Coronary artery (tissue), 2 donors: ENCODE data around the gene MRPS34.

Experiments
- DNase-seq: peaks from one replicate; pipeline ENCODE4 v3.0.0-alpha.2; 2017; ENCODE audit warnings: low spot score
- H3K27ac ChIP-seq, 2 donors: fragments of 200-600 bp; sonication (generic); one replicate each; pipeline ENCODE4 v1.5.1; 2016 to 2019
- H3K4me3 ChIP-seq: fragments of 200-600 bp; sonication (generic); 2 replicates; pipeline ENCODE4 v1.5.1; 2016; ENCODE audit warnings: mild to moderate bottlenecking, moderate library complexity
- TF ChIP-seq, protein P1 (sequence below): fragments of 200-600 bp; sonication (generic); IDR thresholded peaks from one replicate; pipeline ENCODE4 v1.5.1; 2019; ENCODE audit warnings: antibody characterized with exemption

Gene MRPS34

GRCh38 chr16:1794221-1794871 is 21.4 kb upstream of the MRPS34 start:
- DNase-seq = no peak
- TF ChIP-seq, protein P1, sequence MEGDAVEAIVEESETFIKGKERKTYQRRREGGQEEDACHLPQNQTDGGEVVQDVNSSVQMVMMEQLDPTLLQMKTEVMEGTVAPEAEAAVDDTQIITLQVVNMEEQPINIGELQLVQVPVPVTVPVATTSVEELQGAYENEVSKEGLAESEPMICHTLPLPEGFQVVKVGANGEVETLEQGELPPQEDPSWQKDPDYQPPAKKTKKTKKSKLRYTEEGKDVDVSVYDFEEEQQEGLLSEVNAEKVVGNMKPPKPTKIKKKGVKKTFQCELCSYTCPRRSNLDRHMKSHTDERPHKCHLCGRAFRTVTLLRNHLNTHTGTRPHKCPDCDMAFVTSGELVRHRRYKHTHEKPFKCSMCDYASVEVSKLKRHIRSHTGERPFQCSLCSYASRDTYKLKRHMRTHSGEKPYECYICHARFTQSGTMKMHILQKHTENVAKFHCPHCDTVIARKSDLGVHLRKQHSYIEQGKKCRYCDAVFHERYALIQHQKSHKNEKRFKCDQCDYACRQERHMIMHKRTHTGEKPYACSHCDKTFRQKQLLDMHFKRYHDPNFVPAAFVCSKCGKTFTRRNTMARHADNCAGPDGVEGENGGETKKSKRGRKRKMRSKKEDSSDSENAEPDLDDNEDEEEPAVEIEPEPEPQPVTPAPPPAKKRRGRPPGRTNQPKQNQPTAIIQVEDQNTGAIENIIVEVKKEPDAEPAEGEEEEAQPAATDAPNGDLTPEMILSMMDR = no peak
- Histone ChIP-seq H3K27ac (no peak overlapping the region), H3K4me3 (no peak overlapping the region)

- DNase-seq = no peak
- H3K27ac ChIP-seq = no peak within 1 kb of the TSS
- TF ChIP-seq, protein P1 = no peak
- H3K4me3 ChIP-seq = no peak within 1 kb of the TSS
Observed at GRCh38 chr16:1793578-1794220, 20.8 kb upstream of the MRPS34 start, which contains the start of gene IGFALS. IGFALS (minus strand) TSS chr16:1793705; CDS start chr16:1793652, 53 bp downstream.

- TF ChIP-seq, protein P1 = no peak
- no peak for DNase-seq
- Histone ChIP-seq H3K27ac (no peak overlapping the region), H3K4me3 (no peak overlapping the region)
Observed at GRCh38 chr16:1792836-1793577, 20.1 kb upstream of the MRPS34 start.

DNA sequence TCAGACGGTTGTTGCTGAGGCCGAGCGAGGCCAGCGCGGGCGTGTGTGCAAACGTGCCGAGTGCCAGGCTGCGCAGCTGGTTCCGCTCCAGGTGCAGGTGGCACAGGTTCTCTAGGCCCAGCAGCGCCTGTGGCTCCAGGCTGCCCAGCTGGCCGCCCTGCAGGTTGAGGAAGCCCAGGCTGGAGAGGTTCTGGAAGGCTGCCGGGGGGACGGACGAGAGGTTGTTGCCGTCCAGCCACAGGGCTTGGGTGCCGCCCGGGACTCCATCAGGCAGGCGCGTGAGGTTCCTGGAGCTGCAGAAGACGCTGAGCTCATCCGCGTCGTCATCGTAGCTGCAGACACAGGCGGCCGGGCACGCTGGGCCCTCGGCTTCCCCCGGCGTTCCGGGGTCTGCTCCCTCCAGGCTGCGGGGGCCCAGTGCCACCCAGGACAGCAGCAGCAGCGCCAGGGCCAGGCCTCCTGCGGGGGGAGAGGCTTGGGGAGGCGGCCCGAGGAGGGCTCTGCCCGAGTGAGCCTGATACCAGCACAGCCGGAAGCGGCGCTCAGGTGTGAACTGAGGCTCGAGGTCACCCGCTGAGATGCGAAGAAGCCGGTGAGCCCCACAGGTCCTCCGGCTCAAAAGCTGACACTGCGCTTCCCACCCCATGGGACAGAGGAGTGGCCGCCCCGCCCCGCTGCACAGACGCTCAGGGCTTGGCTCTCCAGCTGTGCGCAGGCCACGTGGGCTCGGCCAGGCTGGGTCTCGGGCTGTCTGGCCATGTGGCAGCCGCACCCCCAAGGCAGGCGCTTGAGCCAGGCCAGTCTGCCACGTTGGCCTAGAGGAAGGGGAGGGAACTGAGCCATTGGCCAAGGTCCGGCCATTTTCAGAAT is 19.2 kb upstream of the MRPS34 start:
- TF ChIP-seq, protein P1 = no peak
- DNase-seq = no peak
- no peak overlapping the region for H3K27ac ChIP-seq
- H3K4me3 ChIP-seq = no peak overlapping the region

- DNase-seq = no peak
- H3K4me3 ChIP-seq = no peak overlapping the region
- no peak overlapping the region for H3K27ac ChIP-seq
- TF ChIP-seq, protein P1 = no peak
Observed at GRCh38 chr16:1791256-1791942, 18.5 kb upstream of the MRPS34 start.

DNA sequence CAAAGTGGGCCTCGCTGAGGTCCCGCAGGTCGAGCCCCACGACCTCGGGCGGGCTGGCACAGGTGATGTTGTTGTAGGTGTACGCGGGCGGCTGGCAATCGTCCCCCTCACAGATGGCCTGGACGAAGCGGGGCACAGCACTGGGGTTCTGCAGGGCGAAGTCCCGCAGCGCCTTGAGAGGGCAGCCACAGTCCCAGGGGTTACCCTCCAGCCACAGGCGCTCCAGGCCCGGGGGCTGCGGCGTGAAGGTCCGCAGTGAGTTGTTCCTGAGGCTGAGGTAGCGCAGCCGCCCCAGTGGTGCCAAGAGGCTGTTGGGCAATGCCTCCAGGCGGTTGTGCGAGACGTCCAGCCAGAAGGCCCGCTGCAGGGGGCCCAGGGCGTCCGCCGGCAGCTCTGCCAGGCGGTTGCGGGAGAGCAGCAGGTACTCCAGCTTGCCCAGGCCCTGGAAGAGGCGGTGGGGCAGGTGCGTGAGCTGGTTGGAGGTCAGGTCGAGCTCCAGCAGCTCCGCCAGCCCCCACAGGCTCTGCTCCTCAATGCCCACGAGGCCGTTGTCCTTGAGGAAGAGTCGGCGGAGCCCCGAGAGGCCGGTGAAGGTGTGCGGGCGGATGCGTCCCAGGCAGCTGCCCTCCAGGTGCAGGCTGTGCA is 17.8 kb upstream of the MRPS34 start:
- Histone ChIP-seq H3K27ac (no peak overlapping the region), H3K4me3 (no peak overlapping the region)
- TF ChIP-seq, protein P1 = no peak
- DNase-seq = no peak
